GM19324 (cell line): ENCODE data around the gene PSTPIP1.

Experiments
- ATAC-seq: cut with Tn5 transposase; IDR thresholded peaks from one replicate; pipeline ENCODE4 v1.9.1; 2021; ENCODE audit warnings: mild to moderate bottlenecking, moderate library complexity; ENCODE audit not compliant: unreplicated experiment, low FRiP score

PSTPIP1 gene

GRCh38 chr15:76998663-76999285 is 3.8 kb downstream of the PSTPIP1 start:
- ATAC-seq, result no peak

- no peak for ATAC-seq
Observed at GRCh38 chr15:76999996-77000395, 5.1 kb downstream of the PSTPIP1 start.

GRCh38 chr15:77001351-77001750 is 6.4 kb downstream of the PSTPIP1 start:
- no peak for ATAC-seq

GRCh38 chr15:77001966-77002365 is 7.0 kb downstream of the PSTPIP1 start:
- ATAC-seq, result no peak

- no peak for ATAC-seq
Observed at GRCh38 chr15:77002436-77002835, 7.5 kb downstream of the PSTPIP1 start.

GRCh38 chr15:77002954-77003912 is 8.3 kb downstream of the PSTPIP1 start:
- peak; percentile 82 for ATAC-seq

DNA sequence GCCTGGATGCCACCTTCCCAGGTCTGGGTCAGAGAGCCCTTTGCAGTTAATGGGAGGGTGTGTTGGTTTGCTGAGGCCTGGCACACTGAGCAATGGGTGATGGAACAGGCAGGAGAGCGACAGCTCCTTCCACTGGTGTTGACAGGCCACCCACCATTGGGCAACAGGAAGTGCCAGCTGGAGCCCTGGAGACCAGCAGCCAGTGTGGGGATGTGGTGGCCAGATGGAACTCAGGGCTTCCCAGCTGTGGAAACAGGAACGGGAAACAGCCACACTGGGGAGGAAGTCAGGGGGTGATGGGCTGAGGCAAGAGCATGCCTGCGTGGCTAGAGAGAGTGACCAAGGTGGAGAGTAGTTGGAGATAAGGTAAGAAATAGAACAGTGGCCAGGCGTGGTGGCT is 9.3 kb downstream of the PSTPIP1 start:
- ATAC-seq, result no peak

- no peak for ATAC-seq
Observed at GRCh38 chr15:77009176-77009575, 14.2 kb downstream of the PSTPIP1 start.

GRCh38 chr15:77009646-77010311 is 14.9 kb downstream of the PSTPIP1 start:
- no peak for ATAC-seq

- no peak for ATAC-seq
Observed at GRCh38 chr15:77010312-77010686, 15.4 kb downstream of the PSTPIP1 start.

GRCh38 chr15:77010857-77011256 is 15.9 kb downstream of the PSTPIP1 start:
- ATAC-seq, result no peak

GRCh38 chr15:77012117-77012712 is 17.3 kb downstream of the PSTPIP1 start:
- no peak for ATAC-seq

GRCh38 chr15:77012868-77013267 is 17.9 kb downstream of the PSTPIP1 start:
- no peak for ATAC-seq

GRCh38 chr15:77013776-77014131 is 18.8 kb downstream of the PSTPIP1 start:
- ATAC-seq, result peak; percentile 11

DNA sequence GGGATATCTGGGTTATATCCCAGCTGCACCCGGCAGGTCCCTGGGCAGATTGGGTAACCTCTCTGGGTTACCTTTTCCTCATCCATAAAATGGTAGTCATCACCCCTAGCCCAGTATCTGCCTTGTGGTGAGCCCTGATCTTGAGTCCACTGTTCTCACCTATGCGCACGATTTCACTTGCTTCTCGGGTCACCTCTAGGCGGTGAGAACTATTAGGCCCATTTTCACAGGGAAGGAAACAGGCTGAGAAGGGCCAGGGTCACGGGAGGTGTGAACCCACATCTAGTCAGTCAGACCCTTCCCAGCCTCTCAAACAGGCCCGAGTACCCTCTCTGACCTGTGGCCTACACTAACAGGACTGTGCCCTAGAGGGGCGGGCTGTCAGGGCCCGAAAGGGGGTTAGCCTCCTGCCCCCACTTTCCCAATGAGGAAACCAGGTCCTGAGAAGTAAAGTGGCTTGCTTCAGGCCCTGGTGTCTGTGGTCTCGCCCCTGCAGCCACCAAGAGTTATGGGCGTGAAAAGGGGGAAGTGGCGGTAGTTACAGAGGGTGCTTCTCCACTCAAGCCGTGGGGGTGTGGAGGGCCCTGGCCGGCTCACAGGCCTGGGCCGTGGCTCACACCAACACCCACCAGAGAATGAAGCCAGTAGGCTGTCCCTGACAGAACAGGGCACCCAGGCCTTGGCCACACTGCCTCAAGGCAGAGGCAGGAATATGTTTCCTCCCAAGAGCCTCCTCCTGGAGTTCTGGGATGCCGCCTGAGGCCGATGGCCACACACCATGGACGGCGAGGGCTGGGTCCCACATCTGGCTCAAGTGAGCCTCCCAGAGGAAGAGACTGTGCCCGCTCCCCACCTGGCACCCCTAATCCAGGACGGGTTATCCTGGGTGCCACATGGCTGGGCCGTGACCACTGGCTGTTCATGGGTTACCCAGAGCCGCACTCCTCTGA is 19.5 kb downstream of the PSTPIP1 start:
- peak; percentile 47 for ATAC-seq

DNA sequence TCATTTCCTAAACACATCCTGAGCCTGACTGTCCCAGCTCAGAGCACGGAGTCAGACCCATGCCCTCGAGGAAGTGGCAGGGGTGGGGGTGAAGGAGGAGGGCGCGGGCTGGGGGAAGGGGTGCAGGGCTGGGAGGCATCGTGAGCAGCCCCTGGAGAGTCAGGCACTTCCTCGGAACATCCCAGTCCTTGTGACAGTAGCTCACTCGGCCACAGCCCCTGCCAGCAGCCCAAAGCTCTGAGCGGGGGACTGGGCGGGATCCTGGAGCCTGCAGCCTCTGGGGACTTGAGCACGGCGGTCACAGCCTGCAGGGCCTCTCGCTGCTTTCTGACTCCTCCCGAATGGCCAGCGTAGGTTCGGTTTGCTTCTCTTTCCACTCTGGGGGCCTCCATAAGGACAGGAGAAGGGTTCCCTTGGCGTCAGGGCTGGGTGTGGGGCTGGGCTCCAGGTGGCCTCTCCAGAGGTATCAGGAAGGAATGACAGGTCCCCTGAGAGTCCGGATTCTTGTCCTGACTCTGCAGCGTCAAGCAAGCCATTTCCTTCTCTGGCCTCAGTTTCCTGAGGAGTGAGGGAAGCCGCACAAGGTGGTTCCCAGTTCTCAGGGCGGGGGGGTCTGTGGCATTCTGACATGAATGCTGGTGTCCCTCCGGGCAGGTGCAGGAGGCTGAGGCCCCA is 20.9 kb downstream of the PSTPIP1 start:
- no peak for ATAC-seq

- no peak for ATAC-seq
Observed at GRCh38 chr15:77016321-77016695, 21.4 kb downstream of the PSTPIP1 start.

DNA sequence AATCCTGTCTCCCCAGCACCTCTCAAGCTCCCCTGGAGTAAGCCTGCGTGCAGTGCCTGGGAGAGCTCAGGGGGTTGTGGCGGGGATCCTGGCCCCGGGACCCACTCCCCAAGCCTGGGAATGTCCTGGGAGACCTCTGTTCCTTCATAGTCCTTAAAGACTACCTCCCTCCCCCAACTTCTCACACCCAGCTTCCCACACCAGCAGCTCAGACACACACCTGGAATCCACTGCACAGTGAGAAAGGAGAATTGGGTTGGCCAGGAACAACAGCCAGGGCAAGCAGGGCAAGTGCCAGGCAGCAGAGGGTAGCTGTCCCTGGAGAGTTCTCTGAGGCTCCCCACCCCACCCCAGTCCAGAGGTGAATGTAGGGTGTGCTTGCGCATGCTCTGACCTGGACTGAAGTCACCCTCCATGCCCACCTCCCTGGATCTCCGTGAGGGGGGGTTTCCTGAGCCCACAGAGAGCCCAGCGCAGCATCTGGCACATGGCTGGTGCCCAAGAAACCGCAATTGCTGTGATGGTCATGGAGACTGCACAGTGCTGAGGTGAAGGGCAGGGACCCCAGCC is 22.2 kb downstream of the PSTPIP1 start:
- ATAC-seq, result no peak
